ENCODE results near the gene LRRTM3.

LRRTM3 gene

GRCh38 chr10:66934711-66935110 lies 8.9 kb downstream of the LRRTM3 start:
- DNase-seq (ENCODE audit: low spot score): no peak

- no peak for DNase-seq (ENCODE audit: low spot score)
Observed at GRCh38 chr10:66940965-66941364, 15.1 kb downstream of the LRRTM3 start.

- DNase-seq (ENCODE audit: low spot score): no peak
Observed at GRCh38 chr10:66941491-66941890, 15.7 kb downstream of the LRRTM3 start.

- no peak for DNase-seq (ENCODE audit: low spot score)
Observed at GRCh38 chr10:66942407-66942806, 16.6 kb downstream of the LRRTM3 start.

- DNase-seq (ENCODE audit: low spot score): no peak
Observed at GRCh38 chr10:66943590-66943989, 17.8 kb downstream of the LRRTM3 start.

- DNase-seq (ENCODE audit: low spot score): no peak
Observed at GRCh38 chr10:66951896-66952295, 26.1 kb downstream of the LRRTM3 start.

GRCh38 chr10:66958466-66958865 lies 32.6 kb downstream of the LRRTM3 start:
- DNase-seq (ENCODE audit: low spot score): no peak

- no peak for DNase-seq (ENCODE audit: low spot score)
Observed at GRCh38 chr10:66964946-66965345, 39.1 kb downstream of the LRRTM3 start.

GRCh38 chr10:66980246-66980815 lies 54.5 kb downstream of the LRRTM3 start:
- no peak for DNase-seq (ENCODE audit: low spot score)

- no peak for DNase-seq (ENCODE audit: low spot score)
Observed at GRCh38 chr10:66981361-66982052, 55.7 kb downstream of the LRRTM3 start.

- DNase-seq (ENCODE audit: low spot score): no peak
Observed at GRCh38 chr10:66982053-66982420, 56.2 kb downstream of the LRRTM3 start.

- no peak for DNase-seq (ENCODE audit: low spot score)
Observed at GRCh38 chr10:66982792-66983474, 57.1 kb downstream of the LRRTM3 start.

GRCh38 chr10:66983475-66983818 lies 57.6 kb downstream of the LRRTM3 start:
- no peak for DNase-seq (ENCODE audit: low spot score)

GRCh38 chr10:66990143-66990830 lies 64.5 kb downstream of the LRRTM3 start:
- no peak for DNase-seq (ENCODE audit: low spot score)

- no peak for DNase-seq (ENCODE audit: low spot score)
Observed at GRCh38 chr10:66996996-66997395, 71.2 kb downstream of the LRRTM3 start.

GRCh38 chr10:66999762-67000545 lies 74.1 kb downstream of the LRRTM3 start:
- no peak for DNase-seq (ENCODE audit: low spot score)

- no peak for DNase-seq (ENCODE audit: low spot score)
Observed at GRCh38 chr10:67004690-67005089, 78.9 kb downstream of the LRRTM3 start.

GRCh38 chr10:67005981-67006380 lies 80.1 kb downstream of the LRRTM3 start:
- DNase-seq (ENCODE audit: low spot score): no peak

GRCh38 chr10:67011480-67011879 lies 85.6 kb downstream of the LRRTM3 start:
- no peak for DNase-seq (ENCODE audit: low spot score)

GRCh38 chr10:67011981-67012380 lies 86.1 kb downstream of the LRRTM3 start:
- DNase-seq (ENCODE audit: low spot score): no peak

- no peak for DNase-seq (ENCODE audit: low spot score)
Observed at GRCh38 chr10:67015225-67015624, 89.4 kb downstream of the LRRTM3 start.

- no peak for DNase-seq (ENCODE audit: low spot score)
Observed at GRCh38 chr10:67017218-67017617, 91.4 kb downstream of the LRRTM3 start.

Measured in CD4-positive, alpha-beta T cell treated with Interleukin-15 for 4 hours (primary cell).